Activated CD8-positive, alpha-beta memory T cell treated with anti-CD3 and anti-CD28 coated beads for 4 hours (primary cell): ENCODE data around the gene ODAD2.

Experiments used
- DNase-seq, 2 donors: peaks; one replicate each; pipeline ENCODE4 v3.0.0-alpha.2; 2020; ENCODE audit warnings: low read depth in 2 of 2

ODAD2 gene

GRCh38 chr10:27771231-27771630 is 227.6 kb downstream of the ODAD2 start:
- no peak for DNase-seq

- DNase-seq = no peak
These were observed 228.7 kb downstream of the ODAD2 start for GRCh38 chr10:27770181-27770580.
